NB4 (cell line): Measurements from ENCODE around the gene YPEL1.

Source experiments
- POLR2A ChIP-seq: IDR thresholded peaks from 2 replicates; pipeline ENCODE4 v1.6.1; 2011; ENCODE audit warnings: mild to moderate bottlenecking; ENCODE audit not compliant: insufficient read length; ENCODE audit errors: extremely low read depth
- TF ChIP-seq, protein P1 (sequence below): IDR thresholded peaks from one replicate; pipeline ENCODE4 v1.5.1; 2012; ENCODE audit warnings: low read depth, low read length

DNA sequence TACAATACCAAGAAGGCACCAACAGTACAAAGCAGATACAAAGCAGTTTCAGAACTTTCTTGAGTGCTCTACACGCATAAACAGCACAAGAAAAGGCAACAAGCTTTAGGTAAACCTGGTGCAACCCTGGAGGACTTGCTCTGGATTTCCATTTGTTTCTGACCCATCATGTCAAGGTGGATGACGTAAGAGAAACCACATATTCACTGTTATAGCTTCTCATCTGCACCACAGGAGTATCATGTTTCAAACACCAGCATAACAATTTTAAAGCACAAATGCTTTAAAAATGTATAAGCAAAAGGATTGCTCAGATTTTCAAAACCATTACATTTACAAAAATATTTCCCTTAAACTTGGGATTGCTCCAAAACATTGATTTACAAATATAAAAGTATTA lies 25.0 kb upstream of the YPEL1 start:
- TF ChIP-seq, protein P1, sequence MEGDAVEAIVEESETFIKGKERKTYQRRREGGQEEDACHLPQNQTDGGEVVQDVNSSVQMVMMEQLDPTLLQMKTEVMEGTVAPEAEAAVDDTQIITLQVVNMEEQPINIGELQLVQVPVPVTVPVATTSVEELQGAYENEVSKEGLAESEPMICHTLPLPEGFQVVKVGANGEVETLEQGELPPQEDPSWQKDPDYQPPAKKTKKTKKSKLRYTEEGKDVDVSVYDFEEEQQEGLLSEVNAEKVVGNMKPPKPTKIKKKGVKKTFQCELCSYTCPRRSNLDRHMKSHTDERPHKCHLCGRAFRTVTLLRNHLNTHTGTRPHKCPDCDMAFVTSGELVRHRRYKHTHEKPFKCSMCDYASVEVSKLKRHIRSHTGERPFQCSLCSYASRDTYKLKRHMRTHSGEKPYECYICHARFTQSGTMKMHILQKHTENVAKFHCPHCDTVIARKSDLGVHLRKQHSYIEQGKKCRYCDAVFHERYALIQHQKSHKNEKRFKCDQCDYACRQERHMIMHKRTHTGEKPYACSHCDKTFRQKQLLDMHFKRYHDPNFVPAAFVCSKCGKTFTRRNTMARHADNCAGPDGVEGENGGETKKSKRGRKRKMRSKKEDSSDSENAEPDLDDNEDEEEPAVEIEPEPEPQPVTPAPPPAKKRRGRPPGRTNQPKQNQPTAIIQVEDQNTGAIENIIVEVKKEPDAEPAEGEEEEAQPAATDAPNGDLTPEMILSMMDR: no peak
- TF ChIP-seq POLR2A: no peak
